ENCODE data around the gene CRTC3.

The CRTC3 gene

DNA sequence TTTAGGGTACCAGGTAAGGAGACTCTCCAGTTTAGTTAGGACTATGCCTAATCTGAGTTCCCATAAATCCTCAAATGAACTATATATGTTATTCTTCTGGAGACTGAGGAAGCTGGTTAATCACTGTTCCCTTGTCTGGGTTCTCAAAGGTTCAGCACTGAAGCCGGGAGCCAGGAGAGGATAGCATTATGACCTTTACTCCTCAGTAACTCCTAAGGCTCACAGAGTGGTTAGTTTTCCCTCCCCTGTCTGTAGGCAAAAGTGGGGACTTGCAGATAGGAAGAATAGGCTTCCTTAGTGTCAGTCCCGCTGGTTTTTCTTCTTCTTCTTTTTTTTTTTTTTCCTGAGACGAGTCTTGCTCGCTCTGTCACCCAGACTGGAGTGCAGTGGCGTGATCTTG, 50.4 kb downstream of the CRTC3 start:
- Histone ChIP-seq H3F3A (ENCODE audit: low read depth) (no peaks in the 10 kb centered on the region), H3K4me3 (ENCODE audit: low read length, poor library complexity, severe bottlenecking) (no peak overlapping the region), H3K9ac (ENCODE audit: low read depth, low read length, poor library complexity, severe bottlenecking) (no peak overlapping the region), H3K27me3 (ENCODE audit: insufficient read depth, low read length, poor library complexity, severe bottlenecking) (no peaks in the 10 kb centered on the region), H3K9me2 (replicated peaks; ENCODE audit: low read depth, low read length) (no peaks in the 10 kb centered on the region), H3K79me2 (ENCODE audit: insufficient read depth, low read length) (peaks cover 31% of the 10 kb centered on the region), H2AFZ (ENCODE audit: low read length) (no peak overlapping the region), H3K36me3 (ENCODE audit: insufficient read depth, low read length) (no peaks in the 10 kb centered on the region), H3K4me1 (ENCODE audit: insufficient read depth, low read length, poor library complexity, severe bottlenecking) (peaks cover 14% of the 10 kb centered on the region), H3K4me2 (ENCODE audit: low read depth, low read length, poor library complexity, severe bottlenecking) (no peak overlapping the region), H4K20me1 (ENCODE audit: insufficient read depth, low read length, poor library complexity, severe bottlenecking) (no peaks in the 10 kb centered on the region), H3K9me3 (ENCODE audit: insufficient read depth, low read depth, low read length) (no peaks in the 10 kb centered on the region)
- TF ChIP-seq, protein P1, sequence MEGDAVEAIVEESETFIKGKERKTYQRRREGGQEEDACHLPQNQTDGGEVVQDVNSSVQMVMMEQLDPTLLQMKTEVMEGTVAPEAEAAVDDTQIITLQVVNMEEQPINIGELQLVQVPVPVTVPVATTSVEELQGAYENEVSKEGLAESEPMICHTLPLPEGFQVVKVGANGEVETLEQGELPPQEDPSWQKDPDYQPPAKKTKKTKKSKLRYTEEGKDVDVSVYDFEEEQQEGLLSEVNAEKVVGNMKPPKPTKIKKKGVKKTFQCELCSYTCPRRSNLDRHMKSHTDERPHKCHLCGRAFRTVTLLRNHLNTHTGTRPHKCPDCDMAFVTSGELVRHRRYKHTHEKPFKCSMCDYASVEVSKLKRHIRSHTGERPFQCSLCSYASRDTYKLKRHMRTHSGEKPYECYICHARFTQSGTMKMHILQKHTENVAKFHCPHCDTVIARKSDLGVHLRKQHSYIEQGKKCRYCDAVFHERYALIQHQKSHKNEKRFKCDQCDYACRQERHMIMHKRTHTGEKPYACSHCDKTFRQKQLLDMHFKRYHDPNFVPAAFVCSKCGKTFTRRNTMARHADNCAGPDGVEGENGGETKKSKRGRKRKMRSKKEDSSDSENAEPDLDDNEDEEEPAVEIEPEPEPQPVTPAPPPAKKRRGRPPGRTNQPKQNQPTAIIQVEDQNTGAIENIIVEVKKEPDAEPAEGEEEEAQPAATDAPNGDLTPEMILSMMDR (conservative IDR thresholded peaks at IDR 0.05; ENCODE audit: low read length), result no peak
- TF ChIP-seq EZH2phosphoT487 (IDR thresholded peaks at IDR 0.05; ENCODE audit: borderline replicate concordance), result no peak

DNA sequence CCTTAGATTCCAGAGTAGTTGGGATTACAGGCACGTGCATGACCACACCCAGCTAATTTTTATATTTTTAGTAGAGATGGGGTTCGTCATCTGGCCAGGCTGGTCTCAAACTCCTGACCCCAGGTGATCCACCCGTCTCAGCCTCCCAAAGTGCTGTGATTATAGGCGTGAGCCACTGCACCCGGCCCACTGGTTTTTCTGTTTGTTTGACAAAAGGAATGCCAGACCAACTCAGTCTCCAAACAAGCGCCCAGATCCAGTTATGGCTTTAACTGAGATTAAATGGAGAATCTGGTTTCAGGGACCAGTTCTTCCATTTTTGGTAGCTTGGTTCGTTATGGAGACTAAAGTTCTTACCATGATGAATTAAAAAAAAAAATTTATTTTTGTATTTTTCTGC, 50.8 kb downstream of the CRTC3 start:
- Histone ChIP-seq H3K4me1 (ENCODE audit: insufficient read depth, low read length, poor library complexity, severe bottlenecking) (peaks cover 9% of the 10 kb centered on the region), H3K9ac (ENCODE audit: low read depth, low read length, poor library complexity, severe bottlenecking) (no peak overlapping the region), H3K9me3 (ENCODE audit: insufficient read depth, low read depth, low read length) (no peaks in the 10 kb centered on the region), H3K9me2 (replicated peaks; ENCODE audit: low read depth, low read length) (no peaks in the 10 kb centered on the region), H2AFZ (ENCODE audit: low read length) (no peak overlapping the region), H4K20me1 (ENCODE audit: insufficient read depth, low read length, poor library complexity, severe bottlenecking) (no peaks in the 10 kb centered on the region), H3K4me2 (ENCODE audit: low read depth, low read length, poor library complexity, severe bottlenecking) (no peak overlapping the region), H3F3A (ENCODE audit: low read depth) (no peaks in the 10 kb centered on the region), H3K4me3 (ENCODE audit: low read length, poor library complexity, severe bottlenecking) (no peak overlapping the region), H3K36me3 (ENCODE audit: insufficient read depth, low read length) (no peaks in the 10 kb centered on the region), H3K27me3 (ENCODE audit: insufficient read depth, low read length, poor library complexity, severe bottlenecking) (no peaks in the 10 kb centered on the region), H3K79me2 (ENCODE audit: insufficient read depth, low read length) (peaks cover 27% of the 10 kb centered on the region)
- TF ChIP-seq, protein P1 (conservative IDR thresholded peaks at IDR 0.05; ENCODE audit: low read length), result no peak
- TF ChIP-seq EZH2phosphoT487 (IDR thresholded peaks at IDR 0.05; ENCODE audit: borderline replicate concordance), result no peak

DNA sequence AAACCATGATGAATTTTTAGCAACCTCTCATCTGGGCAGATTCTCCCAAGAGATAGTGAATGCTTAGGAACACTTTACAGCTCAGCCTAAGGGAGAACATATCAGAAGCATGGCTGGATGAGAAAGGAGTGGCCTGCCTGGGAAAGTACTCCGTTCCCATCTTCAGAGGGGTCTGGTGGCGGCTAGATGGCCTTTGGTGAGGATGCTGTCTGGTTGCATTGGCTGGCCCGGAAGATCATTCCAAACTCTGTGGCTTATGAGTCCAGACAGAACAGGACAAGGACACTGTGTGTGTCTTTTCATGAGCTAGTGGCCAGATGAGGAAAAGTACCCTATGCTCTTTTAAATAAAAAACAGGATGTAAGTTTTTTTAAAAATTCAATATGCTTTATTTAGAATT, 51.2 kb downstream of the CRTC3 start:
- no peak overlapping the region for H3K4me3 ChIP-seq (ENCODE audit: low read length, poor library complexity, severe bottlenecking)
- no peak overlapping the region for H3K4me2 ChIP-seq (ENCODE audit: low read depth, low read length, poor library complexity, severe bottlenecking)
- no peak overlapping the region for H2AFZ ChIP-seq (ENCODE audit: low read length)
- no peaks in the 10 kb centered on the region; the same call in 1 of the 2 replicates for H3K36me3 ChIP-seq (ENCODE audit: insufficient read depth, low read length)
- H3K27me3 ChIP-seq (ENCODE audit: insufficient read depth, low read length, poor library complexity, severe bottlenecking), result no peaks in the 10 kb centered on the region
- no peaks in the 10 kb centered on the region for H3K9me3 ChIP-seq (ENCODE audit: insufficient read depth, low read depth, low read length)
- no peak overlapping the region for H3K9ac ChIP-seq (ENCODE audit: low read depth, low read length, poor library complexity, severe bottlenecking)
- peaks cover 23% of the 10 kb centered on the region for H3K79me2 ChIP-seq (ENCODE audit: insufficient read depth, low read length)
- TF ChIP-seq, protein P1 (conservative IDR thresholded peaks at IDR 0.05; ENCODE audit: low read length), result no peak
- no peak for TF ChIP-seq EZH2phosphoT487 (IDR thresholded peaks at IDR 0.05; ENCODE audit: borderline replicate concordance)
- no peaks in the 10 kb centered on the region for H3F3A ChIP-seq (ENCODE audit: low read depth)
- H4K20me1 ChIP-seq (ENCODE audit: insufficient read depth, low read length, poor library complexity, severe bottlenecking), result no peaks in the 10 kb centered on the region
- peaks cover 9% of the 10 kb centered on the region for H3K4me1 ChIP-seq (ENCODE audit: insufficient read depth, low read length, poor library complexity, severe bottlenecking)
- H3K9me2 ChIP-seq (replicated peaks; ENCODE audit: low read depth, low read length), result no peaks in the 10 kb centered on the region
